ENCODE results near the gene ADNP.

Gene ADNP

DNA sequence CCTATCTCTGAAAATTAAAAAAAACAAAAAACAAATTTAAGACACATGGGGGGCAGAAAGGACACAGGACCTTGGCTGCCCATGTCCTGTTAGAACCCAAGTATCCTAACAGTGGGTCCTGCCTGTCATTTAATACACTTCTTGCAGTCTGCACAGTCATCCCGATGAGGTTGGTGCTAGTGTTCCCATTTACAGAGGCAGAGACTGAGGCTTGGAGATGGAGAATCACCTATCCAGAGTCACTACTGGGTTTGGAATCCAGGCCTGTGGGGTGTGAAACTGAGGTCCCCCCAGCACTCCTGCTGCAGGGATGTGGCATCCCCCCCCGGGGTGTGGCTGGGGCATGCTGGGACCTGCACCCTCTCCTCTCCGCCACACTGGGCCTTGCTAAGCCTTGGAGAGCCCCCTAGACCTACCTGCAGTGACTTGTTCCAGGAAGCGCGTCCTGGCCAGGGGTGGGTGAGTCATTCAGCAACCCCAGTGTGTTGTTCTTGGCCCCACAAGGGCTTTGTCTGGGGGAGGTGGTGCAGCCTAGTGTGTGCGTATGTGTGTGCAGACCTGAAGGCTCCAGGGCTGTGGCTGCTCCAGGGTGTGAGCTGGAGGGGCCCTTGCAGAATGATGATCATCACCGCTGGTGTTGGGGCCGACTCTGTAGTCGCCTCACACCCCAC is 86.7 kb downstream of the ADNP start:
- DNase-seq = no peak

DNA sequence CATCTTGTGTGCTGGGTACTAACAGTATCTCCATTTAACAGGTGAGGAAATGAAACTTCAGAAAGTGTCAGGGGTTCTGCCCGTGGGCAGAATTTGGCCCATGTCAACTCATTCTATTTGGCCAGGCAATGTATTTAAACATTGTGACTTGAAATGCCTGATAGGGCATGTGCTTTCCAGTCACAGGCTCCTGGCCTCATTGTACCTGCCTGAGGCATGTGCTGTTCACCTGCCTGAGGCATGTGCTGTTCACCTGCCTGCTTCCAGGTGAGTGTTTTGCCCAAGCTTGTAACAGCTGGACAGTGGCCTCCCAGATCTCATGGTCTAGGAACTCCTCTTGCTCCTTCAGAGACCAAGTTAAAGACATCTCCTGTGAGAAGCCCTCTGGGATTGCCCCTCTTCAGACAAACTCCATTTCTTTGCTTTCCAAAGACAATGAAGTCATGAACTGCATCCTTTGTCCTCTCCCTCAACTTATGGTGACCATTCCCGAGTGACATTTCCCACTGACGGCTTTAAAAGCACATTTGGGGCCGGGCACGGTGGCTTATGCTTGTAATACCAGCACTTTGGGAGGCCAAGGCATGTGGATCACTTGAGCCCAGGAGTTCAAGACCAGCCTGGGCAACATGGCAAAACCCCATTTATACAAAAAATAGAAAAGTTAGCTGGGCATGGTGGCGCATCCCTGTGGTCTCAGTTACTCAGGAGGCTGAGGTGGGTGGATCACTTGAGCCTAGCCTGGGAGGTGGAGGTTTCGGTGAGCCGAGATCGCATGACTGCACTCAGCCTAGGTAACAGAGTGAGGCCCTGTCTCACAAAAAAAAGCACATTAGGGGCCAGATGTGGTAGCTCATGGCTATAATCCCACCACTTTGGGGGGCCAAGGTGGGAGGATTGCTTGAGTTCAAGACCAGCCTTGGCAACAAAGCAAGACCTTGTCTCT is 87.6 kb downstream of the ADNP start:
- DNase-seq = no peak

DNA sequence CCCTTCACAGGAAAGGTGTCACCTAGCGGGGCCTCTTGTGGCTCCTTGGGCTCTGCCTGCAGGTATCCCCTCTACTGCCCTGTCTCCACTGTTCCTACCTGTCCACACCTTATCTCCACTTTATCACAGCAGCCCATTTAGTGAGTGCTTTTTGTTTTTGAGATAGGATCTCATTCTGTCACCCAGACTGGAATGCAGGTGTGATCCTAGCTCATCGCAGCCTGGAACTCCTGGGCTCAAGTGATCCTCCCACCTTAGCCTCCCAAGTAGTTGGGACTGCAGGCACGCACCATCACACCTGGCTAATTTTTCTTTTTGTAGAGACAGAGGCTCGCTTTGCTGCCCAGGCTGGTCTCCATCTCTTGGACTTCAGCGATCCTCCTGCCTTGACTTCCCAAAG is 88.4 kb downstream of the ADNP start:
- DNase-seq = no peak
